Stimulated activated CD8-positive, alpha-beta memory T cell treated with anti-CD3 and anti-CD28 coated beads, Interleukin-4, amount 100 ng/mL, for 4 hours (primary cell): Measurements from ENCODE around the gene CDK9.
"Not testable (repeated sequence)": the region's sequence is repeated elsewhere in the genome, so short reads cannot be mapped to it uniquely, and the experiment has no call there.

ENCODE experiments used
- DNase-seq, 2 donors: peaks; one replicate each; pipeline ENCODE4 v3.0.0-alpha.2; 2020; ENCODE audit warnings: low read depth in 2 of 2, low spot score in 1 of 2

CDK9 gene

GRCh38 chr9:127779136-127779981 lies 6.5 kb upstream of the CDK9 start:
- DNase-seq: peak in 1 of 2 donors; percentile 55

GRCh38 chr9:127780126-127780885 lies 5.5 kb upstream of the CDK9 start:
- no peak for DNase-seq

GRCh38 chr9:127780909-127781308 lies 4.9 kb upstream of the CDK9 start:
- DNase-seq: not testable (repeated sequence)

- no peak for DNase-seq
Measured at GRCh38 chr9:127781806-127782205, 4.0 kb upstream of the CDK9 start.

- DNase-seq: peak; percentile 42 to 59
Measured at GRCh38 chr9:127783111-127784008, 2.5 kb upstream of the CDK9 start.

GRCh38 chr9:127785023-127785932 lies 556 bp upstream of the CDK9 start:
- peak; percentile 77 to 81 for DNase-seq

GRCh38 chr9:127786773-127787104 lies 905 bp downstream of the CDK9 start:
- DNase-seq: no peak

GRCh38 chr9:127788337-127789011 lies 2.6 kb downstream of the CDK9 start:
- DNase-seq: no peak

- DNase-seq: no peak
Measured at GRCh38 chr9:127789179-127789578, 3.3 kb downstream of the CDK9 start.

- DNase-seq: no peak
Measured at GRCh38 chr9:127790094-127790855, 4.4 kb downstream of the CDK9 start.

- no peak for DNase-seq
Measured at GRCh38 chr9:127791085-127791484, 5.3 kb downstream of the CDK9 start.

GRCh38 chr9:127792417-127793031 lies 6.7 kb downstream of the CDK9 start:
- no peak for DNase-seq

- no peak for DNase-seq
Measured at GRCh38 chr9:127793093-127793708, 7.4 kb downstream of the CDK9 start.

GRCh38 chr9:127794001-127794791 lies 8.4 kb downstream of the CDK9 start:
- DNase-seq: no peak

- DNase-seq: no peak
Measured at GRCh38 chr9:127796225-127796813, 10.5 kb downstream of the CDK9 start.

GRCh38 chr9:127796852-127797370 lies 11.1 kb downstream of the CDK9 start:
- DNase-seq: no peak
